A673 (cell line): ENCODE results near the gene CAMKK1.

Source experiments
- EZH2 ChIP-seq: fragments of 200-600 bp; sonication (generic); IDR thresholded peaks from 2 replicates; pipeline ENCODE4 v1.6.1; 2017; ENCODE audit warnings: borderline replicate concordance, low read depth, mild to moderate bottlenecking, mixed read lengths, antibody characterized with exemption, low read length; ENCODE audit not compliant: poor library complexity, severe bottlenecking
- TF ChIP-seq, protein P1 (sequence below): fragments of 300-800, 200-600 bp; sonication (generic); conservative IDR thresholded peaks from 2 replicates; pipeline ENCODE4 v1.5.1; 2017; ENCODE audit warnings: low read depth, mild to moderate bottlenecking, antibody characterized with exemption, low read length, moderate library complexity, mixed read lengths

DNA sequence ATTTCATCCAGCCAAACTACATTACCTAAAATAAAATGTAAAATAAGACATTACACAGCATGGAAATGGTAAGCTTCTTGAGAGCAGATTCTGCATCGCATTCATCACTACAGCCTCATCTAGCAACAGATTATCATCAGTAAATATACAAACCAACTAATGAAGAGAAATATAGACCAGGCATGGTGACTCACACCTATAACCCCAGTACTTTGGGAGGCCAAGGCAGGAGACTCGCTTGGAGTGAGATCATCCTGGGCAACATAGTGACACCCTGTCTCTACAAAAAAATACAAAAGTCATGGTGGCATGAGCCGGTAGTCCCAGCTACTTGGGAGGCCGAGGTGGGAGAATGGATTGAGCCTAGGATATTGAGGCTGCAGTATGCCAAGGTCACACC, 66.7 kb downstream of the CAMKK1 start:
- TF ChIP-seq, protein P1, sequence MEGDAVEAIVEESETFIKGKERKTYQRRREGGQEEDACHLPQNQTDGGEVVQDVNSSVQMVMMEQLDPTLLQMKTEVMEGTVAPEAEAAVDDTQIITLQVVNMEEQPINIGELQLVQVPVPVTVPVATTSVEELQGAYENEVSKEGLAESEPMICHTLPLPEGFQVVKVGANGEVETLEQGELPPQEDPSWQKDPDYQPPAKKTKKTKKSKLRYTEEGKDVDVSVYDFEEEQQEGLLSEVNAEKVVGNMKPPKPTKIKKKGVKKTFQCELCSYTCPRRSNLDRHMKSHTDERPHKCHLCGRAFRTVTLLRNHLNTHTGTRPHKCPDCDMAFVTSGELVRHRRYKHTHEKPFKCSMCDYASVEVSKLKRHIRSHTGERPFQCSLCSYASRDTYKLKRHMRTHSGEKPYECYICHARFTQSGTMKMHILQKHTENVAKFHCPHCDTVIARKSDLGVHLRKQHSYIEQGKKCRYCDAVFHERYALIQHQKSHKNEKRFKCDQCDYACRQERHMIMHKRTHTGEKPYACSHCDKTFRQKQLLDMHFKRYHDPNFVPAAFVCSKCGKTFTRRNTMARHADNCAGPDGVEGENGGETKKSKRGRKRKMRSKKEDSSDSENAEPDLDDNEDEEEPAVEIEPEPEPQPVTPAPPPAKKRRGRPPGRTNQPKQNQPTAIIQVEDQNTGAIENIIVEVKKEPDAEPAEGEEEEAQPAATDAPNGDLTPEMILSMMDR = no peak
- no peak for TF ChIP-seq EZH2
